GM18519 (cell line): ENCODE data around the gene CAPN10.

Experiments
- ATAC-seq: cut with Tn5 transposase; IDR thresholded peaks from one replicate; pipeline ENCODE4 v1.9.1; 2021; ENCODE audit warnings: mild to moderate bottlenecking, moderate library complexity; ENCODE audit not compliant: unreplicated experiment, low FRiP score

Gene CAPN10

DNA sequence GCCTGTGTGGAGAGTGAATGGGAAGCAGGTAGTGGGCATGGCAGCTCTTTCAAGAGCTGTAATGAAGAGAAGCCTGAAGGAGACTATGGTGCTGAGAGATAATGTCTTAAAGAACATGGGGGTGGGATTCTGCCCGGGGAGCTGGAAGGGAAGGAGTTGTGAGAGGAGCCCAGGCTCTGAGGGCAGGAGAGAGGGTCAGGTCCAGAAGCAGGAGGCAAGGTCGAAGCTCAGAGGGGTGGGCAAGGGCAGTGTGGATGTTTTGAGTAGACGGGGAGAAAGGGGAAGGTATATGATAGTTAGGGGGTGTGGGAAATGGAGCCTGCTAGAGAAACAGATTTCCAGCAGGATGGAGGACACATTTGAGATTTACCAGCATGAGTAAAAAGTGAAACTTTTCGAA lies 2.1 kb downstream of the CAPN10 start:
- ATAC-seq: no peak

DNA sequence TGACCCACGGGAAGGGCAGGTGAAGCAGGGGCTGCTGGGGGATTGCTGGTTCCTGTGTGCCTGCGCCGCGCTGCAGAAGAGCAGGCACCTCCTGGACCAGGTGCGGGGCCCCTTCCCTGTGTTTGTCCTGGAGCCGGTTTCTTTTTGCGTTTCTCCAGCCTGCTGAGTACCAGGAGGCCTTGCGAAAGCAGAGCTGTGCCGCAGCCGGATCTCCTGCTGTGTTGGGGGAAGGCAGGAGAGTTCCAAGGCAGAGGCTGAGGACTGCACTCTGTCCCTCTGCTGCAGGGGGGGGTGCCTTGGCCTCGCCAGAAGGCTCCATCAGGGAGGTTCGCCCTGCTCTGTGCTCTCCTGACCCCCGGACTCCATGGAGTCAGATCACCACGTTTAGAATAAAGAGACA lies 2.8 kb downstream of the CAPN10 start:
- no peak for ATAC-seq

GRCh38 chr2:240589850-240590525 lies 3.5 kb downstream of the CAPN10 start:
- no peak for ATAC-seq

DNA sequence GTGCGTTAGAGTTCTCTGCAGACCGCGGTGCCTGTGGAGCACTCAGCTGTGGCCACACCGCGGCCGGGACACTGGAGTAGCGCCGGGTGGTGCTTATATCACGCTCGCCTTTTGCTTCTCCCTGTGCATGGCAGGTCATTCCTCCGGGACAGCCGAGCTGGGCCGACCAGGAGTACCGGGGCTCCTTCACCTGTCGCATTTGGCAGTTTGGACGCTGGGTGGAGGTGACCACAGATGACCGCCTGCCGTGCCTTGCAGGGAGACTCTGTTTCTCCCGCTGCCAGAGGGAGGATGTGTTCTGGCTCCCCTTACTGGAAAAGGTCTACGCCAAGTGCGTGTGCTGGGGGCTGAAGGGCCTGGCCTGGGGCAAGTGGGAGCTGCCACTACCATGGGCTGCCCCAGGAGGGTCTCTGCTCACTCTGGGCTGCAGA lies 4.2 kb downstream of the CAPN10 start:
- ATAC-seq: no peak

GRCh38 chr2:240591226-240591625 lies 4.7 kb downstream of the CAPN10 start:
- ATAC-seq: no peak

- no peak for ATAC-seq
Observed at GRCh38 chr2:240591784-240592183, 5.2 kb downstream of the CAPN10 start.

DNA sequence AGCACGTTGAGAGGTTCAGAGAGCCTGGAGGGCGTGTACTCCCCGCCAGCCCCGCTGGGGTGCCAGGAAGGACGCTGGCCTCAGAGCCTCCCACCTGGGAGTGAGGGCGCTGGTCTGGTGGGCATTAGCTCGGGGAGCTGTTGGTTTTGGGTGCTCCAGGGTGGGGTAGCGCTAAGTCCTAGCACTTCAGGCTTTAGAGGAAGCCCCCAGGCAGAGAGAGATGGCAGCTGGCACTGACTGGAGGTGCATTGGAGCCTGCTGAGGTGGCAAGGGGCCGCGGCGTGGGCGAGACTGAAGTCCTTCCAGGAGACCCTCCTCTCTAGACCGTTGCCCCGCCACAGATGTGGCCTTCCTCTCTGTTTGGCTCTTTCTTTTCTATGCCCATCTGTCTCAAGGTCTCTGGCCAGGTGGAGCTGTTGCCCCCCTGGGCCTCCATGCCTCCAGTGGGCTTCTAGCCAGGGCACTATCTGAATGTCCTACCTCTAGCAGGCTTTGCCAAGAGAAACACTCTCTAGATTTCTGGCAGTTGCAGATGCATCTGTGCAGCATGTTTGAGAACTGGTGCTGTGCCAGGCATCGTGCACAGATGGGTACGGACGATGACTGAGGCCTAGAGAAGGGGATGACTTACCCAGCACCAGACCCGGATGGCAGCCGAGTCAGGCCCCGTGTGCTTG lies 6.6 kb downstream of the CAPN10 start:
- ATAC-seq: no peak

DNA sequence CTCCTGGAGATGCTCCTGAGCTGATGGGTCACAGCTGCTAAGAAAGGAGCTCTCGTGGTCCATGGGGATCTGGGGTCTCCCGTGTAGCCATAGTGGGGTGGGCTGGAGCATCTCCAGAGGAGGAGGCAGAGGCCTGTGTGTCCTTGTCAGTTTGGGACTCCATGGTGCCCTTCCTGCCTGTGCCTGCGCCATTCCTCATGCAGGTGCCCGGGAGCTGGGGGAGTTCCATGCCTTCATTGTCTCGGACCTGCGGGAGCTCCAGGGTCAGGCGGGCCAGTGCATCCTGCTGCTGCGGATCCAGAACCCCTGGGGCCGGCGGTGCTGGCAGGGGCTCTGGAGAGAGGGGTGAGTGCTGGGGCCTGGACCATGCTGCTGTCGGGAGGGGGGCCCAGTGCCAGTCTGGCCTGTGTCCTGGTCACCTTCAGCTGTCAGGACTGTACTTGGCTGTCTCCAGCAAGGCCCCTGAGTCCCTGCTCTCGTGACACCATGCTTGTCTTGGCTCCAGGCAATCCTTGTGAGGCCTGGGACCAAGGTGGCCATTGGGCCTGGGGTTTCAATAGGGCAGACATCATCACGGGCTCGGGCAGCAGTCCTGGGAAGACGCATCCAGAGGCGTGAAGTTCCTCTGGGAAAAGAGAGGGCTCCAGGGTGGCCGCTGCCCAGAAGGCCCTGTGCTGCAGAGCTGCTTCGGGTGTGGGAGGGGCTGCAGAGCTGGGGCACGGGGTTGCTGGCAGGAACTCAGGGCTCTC lies 7.3 kb downstream of the CAPN10 start:
- no peak for ATAC-seq

DNA sequence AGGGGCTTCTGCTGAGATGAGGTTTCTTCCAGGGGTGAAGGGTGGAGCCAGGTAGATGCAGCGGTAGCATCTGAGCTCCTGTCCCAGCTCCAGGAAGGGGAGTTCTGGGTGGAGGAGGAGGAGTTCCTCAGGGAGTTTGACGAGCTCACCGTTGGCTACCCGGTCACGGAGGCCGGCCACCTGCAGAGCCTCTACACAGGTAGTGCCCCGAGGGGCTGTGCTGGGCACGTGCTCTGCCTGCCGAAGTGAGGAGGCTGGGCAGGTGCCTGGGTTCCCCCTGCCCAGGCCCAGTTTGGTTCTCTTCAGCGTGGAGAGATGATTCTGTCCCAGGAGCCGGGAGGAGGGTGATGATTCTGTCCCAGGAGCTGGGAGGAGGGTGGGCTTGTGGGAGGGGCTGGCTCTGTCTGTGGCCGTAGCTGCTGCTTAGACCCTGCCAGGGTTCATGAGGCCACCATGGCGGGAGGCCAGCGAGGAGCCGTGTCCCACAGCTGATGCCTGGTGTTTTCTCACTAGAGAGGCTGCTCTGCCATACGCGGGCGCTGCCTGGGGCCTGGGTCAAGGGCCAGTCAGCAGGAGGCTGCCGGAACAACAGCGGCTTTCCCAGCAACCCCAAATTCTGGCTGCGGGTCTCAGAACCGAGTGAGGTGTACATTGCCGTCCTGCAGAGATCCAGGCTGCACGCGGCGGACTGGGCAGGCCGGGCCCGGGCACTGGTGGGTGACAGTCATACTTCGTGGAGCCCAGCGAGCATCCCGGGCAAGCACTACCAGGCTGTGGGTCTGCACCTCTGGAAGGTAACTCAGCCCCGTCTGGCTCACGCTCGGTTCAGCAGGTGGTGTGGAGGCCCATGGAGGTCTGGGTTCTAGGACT lies 8.2 kb downstream of the CAPN10 start:
- ATAC-seq: no peak

DNA sequence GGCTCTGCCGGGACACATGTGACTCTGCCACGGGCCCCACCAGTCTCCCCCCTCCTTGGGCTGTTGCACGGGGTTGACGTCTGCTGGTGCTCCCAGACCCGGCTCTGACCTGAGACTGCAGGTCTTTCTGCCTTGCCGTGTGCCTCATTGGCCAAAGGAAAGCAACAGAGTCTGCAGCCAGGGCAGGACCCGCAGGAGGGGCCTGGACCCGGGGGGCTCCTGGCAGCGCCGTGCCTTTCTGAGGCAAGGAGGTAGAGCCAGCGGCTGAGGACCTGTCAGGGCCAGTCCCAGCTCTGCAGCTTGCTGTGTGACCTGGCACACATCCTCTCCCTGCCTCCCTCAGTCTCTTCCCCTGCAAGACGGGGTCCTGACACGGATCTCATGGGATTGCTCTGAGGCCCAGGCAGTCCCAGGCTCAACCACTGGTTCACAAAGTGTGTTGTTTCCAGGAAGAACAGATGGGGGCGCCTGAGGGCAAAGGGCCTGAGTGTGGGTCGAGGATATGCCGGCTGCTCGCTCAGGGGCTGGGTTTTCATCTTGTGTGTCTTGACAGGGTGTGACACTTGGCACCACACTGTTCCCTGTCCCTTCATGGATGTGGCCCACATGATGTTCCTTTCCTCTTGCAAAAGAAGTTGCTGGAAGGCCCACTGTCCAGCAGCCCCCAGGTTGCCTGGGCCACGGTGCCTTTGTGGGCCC lies 9.0 kb downstream of the CAPN10 start:
- ATAC-seq: no peak

- no peak for ATAC-seq
Observed at GRCh38 chr2:240596080-240596460, 9.5 kb downstream of the CAPN10 start.

- ATAC-seq: no peak
Observed at GRCh38 chr2:240596491-240596931, 10.0 kb downstream of the CAPN10 start.

GRCh38 chr2:240597054-240597418 lies 10.5 kb downstream of the CAPN10 start:
- ATAC-seq: no peak

- no peak for ATAC-seq
Observed at GRCh38 chr2:240597419-240598181, 11.1 kb downstream of the CAPN10 start.

- no peak for ATAC-seq
Observed at GRCh38 chr2:240598311-240598911, 11.9 kb downstream of the CAPN10 start.

- no peak for ATAC-seq
Observed at GRCh38 chr2:240599141-240599583, 12.6 kb downstream of the CAPN10 start.

DNA sequence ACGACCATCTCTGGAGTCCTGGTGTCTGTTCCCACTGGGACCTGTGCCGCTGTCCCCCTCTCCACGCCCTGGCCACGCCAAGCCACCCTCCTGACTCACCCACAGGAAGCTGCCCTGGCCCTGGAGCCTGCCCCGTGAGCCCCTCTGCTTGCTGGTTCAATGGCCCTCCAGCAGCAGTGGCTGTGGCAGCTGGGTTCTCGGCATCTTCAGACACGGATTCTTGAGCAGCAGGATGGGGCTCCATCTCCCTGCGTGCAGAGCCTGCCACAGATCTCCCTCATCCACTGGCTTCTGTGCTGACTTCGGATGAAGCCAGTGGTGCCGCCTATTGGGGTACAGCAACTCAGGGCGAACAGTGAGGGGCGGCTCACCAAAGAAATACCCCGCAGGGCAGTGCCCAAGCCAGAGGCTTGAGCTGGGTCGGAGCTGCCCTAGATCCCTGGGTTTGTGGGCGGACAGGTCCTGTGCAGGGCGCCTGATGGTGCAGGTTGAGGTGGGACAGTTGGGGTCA lies 14.0 kb downstream of the CAPN10 start:
- ATAC-seq: no peak

DNA sequence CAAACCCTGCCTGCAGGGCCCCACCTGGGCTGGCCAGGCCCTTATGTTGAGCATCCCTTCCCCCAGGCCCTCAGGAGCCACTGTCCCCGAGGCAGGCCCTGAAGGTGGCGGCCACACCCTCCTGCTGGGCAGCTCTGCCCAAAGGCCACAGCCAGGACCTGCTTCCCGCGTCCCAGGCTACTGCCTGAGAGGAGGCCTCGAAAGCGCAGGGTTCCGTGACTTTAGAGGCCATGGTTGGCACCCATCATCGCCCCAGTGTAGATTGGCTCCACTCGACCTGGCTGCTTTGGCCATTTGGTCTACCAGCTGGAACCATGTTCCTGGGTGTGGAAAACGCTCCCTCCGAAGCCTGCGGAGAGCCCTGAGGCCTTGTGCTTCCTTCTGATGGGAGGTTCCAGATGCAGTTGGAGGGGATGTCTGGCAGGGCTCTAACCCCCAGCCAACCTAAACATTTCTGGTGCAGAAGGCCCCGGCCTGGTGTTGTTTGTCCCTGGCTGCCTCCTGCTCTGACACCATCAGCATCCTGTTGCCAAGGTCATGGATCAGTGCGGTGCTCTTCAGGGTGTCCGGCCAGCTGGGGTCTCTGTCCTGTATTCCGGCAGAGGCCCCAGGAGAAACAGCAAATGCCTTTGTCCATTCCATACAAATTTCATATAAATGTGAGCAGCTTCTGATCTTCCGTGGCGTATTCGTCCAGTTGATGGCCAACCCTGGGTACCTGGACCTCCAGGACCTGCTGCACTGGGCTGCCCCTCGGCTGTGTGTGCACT lies 14.7 kb downstream of the CAPN10 start:
- no peak for ATAC-seq
